HG03558 (cell line): ENCODE results near the gene CCNYL1.
"Not testable (repeated sequence)": the region's sequence is repeated elsewhere in the genome, so short reads cannot be mapped to it uniquely, and the experiment has no call there.

Experiments used
- ATAC-seq: cut with Tn5 transposase; IDR thresholded peaks from one replicate; pipeline ENCODE4 v1.9.1; 2021; ENCODE audit warnings: moderate number of reproducible peaks; ENCODE audit not compliant: unreplicated experiment; ENCODE audit errors: extremely low read depth

The CCNYL1 gene

GRCh38 chr2:207710814-207711740, at the start of gene CCNYL1:
CCNYL1 (plus strand) TSS chr2:207711640; CDS start chr2:207711897, 257 bp downstream.
- peak; percentile 95 for ATAC-seq

- peak; percentile 92 for ATAC-seq
Measured at GRCh38 chr2:207662203-207662602, 49.2 kb upstream of the CCNYL1 start.

GRCh38 chr2:207663870-207664545, 47.4 kb upstream of the CCNYL1 start:
- no peak for ATAC-seq

- no peak for ATAC-seq
Measured at GRCh38 chr2:207670887-207671286, 40.6 kb upstream of the CCNYL1 start.

- no peak for ATAC-seq
Measured at GRCh38 chr2:207673431-207673830, 38.0 kb upstream of the CCNYL1 start.

- no peak for ATAC-seq
Measured at GRCh38 chr2:207674266-207674774, 37.1 kb upstream of the CCNYL1 start.

- no peak for ATAC-seq
Measured at GRCh38 chr2:207674826-207675225, 36.6 kb upstream of the CCNYL1 start.

DNA sequence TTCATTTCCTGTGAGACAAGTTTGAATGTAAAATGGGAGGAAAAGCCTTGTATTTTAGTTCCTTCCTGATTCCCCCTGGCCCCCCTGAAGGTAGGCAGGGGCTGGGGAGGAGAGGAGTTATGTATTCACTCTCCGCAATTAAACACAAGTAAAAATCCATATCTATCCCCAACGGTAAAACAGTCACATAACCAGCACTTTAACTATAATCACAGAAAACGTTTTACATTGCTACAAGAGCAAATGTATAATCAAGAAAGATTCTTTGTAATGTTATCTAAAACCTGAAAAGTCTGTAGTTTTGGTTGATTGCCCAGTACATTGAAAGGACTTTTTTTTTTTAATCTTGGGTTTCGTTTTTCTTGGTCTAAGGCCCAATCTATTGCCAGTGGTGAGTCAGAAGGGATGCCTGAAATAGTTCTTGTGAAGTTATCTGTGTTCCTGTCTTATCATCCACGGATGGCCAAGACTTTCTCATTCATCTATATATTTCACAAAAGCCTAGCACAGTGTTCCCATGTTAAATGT, 34.5 kb upstream of the CCNYL1 start:
- ATAC-seq: no peak

DNA sequence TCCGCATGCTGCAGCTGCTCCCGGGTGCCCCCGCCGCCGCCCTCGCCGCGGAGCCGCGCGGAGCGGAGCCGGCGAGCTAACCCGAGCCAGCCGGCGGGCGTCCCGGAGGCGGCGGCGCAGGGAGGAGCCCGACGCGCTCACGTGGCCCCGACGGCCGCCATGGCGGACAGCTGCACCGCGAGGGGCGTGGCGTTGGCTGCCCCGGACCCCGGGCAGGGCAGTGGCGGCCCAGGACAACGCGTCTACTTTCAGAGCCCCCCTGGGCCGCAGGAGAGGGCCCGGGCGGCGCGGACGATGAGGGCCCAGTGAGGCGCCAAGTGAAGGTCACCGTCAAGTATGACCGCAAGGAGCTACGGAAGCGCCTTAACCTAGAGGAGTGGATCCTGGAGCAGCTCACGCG, 30.0 kb upstream of the CCNYL1 start:
- ATAC-seq: no peak

- no peak for ATAC-seq
Measured at GRCh38 chr2:207682557-207682956, 28.9 kb upstream of the CCNYL1 start.

GRCh38 chr2:207683438-207683837, 28.0 kb upstream of the CCNYL1 start:
- no peak for ATAC-seq

DNA sequence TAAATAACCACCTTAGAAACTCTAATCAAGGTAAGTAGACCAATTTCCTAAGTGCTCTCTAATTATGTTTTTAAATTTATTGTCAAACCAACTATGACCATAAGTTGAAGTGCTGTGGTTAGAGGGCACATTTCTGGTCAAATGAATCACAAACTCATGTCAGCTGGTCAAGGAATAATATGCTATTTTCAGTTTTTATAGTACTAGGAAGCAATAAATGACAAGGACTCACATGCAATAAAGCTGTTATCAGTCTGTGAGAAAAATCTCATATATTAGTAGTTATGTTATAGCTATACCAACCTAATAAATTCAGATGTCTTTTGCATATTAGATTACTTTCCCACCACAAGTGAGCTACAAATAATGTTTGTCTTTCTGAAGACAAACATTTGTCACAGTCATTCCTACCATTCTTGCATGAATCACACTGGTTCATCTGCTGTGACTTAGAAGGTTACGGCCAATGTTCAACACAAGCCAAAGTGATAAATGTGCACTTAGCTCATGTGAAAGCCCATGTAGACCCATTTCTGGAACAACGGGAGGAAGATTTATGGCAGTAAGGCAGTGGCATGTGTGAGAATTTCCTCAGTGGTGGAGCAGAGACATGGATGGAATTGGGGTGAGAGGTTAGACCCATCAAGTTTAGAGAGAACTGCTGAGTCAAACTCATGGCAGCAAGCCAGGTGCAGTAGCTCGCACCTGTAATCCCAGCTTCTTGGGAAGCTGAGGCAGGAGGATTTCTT, 27.4 kb upstream of the CCNYL1 start:
- no peak for ATAC-seq

DNA sequence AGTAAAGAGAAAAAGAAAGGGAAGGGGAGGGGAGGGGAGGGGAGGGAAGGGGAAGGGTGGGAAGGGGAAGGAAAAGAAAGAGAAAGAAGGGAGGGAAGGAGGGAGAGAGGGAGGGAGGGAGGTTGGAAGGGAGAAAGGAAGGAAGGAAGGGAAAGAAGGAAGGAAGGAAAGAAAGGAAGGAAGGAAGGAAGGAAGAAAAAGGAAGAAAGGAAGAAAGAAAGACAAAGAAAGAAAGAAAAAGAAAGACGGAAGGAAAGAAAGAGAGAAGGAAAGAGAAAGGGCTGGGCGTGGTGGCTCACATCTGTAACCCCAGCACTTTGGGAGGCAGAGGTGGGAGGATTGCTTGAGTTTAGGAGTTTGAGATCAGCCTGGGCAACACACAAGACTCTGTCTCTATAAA, 24.6 kb upstream of the CCNYL1 start:
- no peak for ATAC-seq

DNA sequence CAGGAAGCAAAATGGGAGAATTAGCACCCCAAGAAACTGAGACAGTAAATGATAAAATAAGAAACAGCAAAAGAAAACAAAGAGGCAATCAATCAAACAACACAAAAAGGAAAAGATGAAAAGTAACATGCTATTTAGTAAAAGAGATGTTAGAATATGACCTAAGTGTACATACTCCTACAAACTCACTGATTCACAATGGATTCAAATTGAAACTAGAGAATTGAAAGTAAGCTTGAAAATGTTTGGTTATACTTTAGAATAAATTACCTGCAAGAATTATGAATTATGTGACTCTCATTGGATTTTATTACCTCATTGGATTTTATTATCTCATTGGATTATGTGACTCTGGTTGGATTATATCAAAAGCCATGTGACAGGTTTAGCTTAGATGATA, 22.8 kb upstream of the CCNYL1 start:
- no peak for ATAC-seq

GRCh38 chr2:207690845-207691461, 20.5 kb upstream of the CCNYL1 start:
- not testable (repeated sequence) for ATAC-seq

- no peak for ATAC-seq
Measured at GRCh38 chr2:207692206-207693065, 19.0 kb upstream of the CCNYL1 start.

DNA sequence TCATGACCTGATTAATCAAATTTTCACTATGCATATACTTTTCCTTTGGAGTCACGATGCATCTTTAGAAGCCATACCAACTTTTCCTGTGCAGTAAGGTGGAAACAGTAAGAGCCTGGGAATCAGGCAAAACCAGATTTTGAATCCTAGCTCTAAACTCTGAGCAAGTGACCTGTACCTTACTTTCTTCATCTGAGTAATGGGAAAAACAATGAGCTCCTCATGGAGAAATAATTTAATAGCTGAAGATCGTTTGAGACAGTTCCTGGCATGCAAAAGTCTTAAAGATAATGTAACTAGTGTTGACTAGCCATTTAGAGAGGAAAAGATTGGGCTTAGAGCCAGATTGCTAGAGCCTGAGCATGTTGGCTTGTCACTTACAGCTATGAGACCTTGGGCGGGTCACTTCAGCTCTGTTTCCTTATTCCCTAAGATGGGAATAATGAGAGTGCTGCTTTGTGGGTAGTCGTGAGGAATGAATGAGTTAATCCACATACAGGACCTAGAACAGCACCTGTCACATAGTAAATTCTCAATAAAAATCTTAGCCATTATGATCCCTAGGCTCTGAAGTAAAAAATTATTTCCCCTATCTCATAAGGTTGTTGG, 17.7 kb upstream of the CCNYL1 start:
- no peak for ATAC-seq

GRCh38 chr2:207694811-207695281, 16.6 kb upstream of the CCNYL1 start:
- no peak for ATAC-seq
